GM21367 (cell line): ENCODE data around the gene ZNF234.
"Not testable (repeated sequence)": the region's sequence is repeated elsewhere in the genome, so short reads cannot be mapped to it uniquely, and the experiment has no call there.

Source experiments
- ATAC-seq: cut with Tn5 transposase; IDR thresholded peaks from one replicate; pipeline ENCODE4 v1.9.1; 2021; ENCODE audit not compliant: unreplicated experiment

Gene ZNF234

DNA sequence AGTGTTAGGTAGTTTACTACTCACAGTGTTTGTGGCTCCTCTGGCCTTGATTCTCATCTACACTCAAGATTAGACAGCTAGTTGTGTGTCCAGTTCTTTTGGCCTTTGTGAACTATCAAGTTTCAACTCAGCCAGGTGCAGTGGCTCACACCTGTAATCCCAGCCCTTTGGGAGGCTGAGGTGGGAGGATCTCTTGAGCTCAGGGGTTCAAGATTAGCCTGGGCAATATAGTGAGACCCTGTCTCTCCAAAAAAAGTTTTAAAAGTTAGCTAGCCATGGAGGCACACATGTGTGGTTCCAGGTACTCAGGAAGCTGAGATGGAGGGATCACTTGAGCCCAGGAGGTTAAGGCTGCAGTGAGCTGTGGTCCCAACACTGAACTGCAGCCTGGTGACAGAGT lies 39.6 kb downstream of the ZNF234 start:
- ATAC-seq: no peak

DNA sequence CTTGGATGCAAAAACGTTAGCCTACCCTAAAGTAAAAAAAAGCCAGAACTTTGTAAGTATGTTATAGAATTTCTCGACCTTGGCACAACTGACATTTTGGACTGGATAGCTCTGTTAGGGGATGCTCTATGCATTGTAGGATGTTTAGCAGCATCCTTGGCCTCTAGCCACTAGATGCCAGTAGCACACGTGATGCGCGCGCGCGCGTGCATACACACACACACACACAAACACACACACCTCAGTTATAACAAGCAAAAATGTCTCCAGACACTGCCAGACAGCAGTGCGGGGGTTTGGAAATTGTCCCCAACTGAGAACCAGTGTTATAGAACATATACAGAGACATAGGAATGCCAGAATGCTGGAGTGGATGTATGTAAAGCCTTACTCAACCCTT lies 40.8 kb downstream of the ZNF234 start:
- ATAC-seq: no peak

DNA sequence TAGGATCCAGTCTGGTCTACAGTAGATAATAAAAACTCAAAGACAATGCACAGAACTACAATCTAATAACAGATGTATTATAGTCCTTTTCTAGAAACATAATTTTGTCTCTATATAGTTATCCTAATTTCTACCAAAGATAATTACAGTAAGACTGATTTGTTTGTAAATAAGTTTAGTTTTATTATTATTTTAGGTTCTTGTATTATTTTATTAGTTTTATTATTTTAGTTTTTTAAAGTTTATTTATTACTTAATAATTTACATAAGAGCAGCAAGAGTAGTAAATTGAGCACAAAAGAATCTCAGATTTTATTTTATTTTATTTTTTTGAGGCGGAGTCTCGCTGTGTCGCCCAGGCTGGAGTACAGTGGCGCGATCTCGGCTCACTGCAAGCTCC lies 48.7 kb downstream of the ZNF234 start:
- no peak for ATAC-seq

DNA sequence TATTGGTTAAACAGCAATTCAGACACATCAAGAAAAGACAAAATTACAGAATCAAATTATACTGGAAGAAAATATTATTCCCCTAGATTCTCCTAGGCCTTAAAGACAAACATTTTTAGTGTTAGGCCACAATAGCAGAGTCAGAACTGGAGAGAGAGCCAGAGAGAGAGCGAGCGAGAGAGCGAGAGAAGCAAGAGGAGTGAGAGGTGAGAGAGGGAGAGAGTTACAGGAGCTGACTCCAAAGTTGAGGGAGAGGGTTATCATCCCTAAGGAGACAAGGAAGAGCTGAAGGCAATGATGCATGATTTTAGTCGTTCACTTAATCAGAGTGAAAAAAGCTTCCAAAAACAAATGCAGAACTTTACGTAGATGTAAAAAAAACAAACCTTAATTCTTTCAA lies 50.8 kb downstream of the ZNF234 start:
- ATAC-seq: no peak

DNA sequence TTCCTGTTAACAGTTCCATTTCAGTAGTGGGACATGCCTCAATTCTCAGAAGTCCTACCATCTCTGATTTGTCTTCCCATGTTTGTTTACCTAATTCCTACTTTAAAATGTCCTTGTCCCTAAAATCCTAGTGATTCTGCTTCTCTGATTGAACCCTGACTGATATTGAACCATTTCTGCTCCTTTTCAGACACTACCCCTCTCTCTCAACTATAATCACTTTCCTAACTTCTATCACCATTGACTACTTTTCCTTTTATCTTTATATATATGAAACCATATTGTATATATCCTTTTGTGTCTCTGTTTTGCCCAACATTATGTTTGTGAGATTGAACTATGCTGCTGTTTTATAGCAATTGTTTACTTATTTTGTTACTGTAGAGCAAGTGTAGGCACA lies 55.4 kb downstream of the ZNF234 start:
- no peak for ATAC-seq

DNA sequence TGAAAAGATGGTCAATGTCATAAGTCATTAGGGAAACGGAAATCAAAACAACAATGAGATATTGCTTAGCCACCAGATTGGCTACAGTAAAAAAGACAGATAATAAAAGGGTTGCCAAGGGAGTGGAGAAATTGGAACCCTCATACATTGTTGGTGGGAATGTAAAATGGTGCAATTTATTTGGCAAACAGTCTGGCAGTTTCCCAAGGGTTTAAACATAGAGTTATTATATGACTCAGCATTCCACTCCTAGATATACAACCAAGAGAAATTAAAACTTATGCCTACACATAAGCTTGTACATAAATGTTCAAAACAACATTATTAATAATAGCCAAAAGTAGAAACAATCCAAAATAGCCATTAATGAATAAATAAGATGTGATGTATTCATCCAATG lies 61.1 kb downstream of the ZNF234 start:
- no peak for ATAC-seq

DNA sequence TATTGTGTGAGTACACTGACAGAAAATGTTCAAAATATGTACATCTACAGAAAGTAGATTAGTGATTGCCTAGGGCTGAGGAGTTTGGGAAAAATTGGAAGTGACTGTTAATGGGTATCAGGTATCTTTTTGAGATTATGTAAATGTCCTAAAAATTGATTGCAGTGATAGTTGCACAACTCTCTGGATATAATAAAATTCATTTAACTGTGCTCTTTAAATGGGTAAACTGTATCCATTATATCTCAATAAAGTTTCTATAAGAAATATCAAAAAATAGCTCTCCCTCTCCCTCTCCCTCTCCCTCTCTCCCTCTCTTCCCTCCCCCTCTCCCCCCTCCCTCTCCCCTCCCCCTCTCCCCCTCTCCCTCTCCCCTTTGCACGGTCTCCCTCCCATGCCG lies 61.6 kb downstream of the ZNF234 start:
- ATAC-seq: no peak

DNA sequence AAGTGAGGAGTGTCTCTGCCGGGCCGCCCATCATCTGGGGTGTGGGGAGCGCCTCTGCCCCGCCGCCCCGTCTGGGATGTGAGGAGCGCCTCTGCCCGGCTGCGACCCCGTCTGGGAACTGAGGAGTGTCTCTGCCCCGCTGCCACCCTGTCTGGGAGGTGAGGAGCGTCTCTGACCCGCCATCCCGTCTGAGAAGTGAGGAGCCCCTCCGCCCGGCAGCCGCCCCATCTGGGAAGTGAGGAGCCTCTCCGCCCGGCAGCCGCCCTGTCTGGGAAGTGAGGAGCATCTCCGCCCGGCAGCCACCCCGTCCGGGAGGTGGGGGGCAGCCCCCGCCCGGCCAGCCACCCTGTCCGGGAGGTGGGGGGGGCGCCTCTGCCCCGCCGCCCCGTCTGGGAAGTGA lies 62.5 kb downstream of the ZNF234 start:
- ATAC-seq: not testable (repeated sequence)

DNA sequence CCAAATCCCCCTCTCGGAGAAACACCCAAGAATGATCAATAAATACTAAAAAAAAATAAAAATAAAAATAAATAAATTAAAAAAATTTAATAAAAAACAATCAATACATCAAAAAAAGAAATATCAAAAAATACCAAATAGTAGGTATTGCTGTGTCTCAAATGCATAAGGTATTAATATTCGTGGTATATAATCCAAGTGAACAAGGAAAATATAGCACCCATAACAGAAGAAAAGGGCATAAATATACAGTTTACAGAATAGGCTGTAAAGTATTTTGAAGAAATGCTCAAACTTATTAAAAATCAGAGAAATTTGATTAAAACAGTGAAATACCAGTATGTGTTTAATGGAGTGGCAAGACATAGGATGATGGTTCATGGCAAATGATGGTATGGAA lies 63.4 kb downstream of the ZNF234 start:
- no peak for ATAC-seq

DNA sequence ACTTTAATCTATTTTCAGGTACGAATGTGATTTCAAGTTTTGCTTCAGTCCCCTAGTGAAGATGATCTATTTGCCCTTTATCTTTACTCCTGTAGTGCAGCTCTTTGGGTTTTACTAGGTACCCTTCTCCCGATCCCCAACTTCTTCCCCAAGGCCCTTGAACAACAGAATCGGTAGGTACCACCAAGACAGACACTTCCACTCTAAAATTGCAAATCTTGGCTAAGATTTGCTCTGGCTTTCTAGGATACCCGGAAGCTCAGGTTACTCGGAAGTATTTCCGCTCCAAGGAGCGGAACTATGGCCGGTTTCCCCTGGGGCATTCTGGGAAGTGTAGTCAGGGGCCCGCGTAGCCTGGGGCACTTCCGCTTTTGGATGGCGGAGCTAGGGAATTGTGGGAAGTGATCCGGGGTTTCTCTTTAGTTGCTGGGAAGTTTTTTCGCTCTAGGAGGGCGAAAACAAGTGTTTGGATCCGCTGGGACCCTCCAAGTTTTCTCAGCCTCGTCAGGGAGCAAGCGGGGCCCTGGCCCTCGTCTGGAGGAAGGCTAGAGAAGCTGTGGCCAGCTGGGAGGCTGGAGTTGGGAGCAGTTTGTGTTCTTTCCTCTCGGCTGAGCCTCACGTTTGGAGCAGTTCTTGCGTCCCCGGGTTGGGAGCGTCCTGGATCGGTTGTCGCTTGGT lies 65.9 kb downstream of the ZNF234 start:
- peak; percentile 81 for ATAC-seq
